Astrocyte of the hippocampus (primary cell): ENCODE data around the gene CLN6.
"Not testable (repeated sequence)": the region's sequence is repeated elsewhere in the genome, so short reads cannot be mapped to it uniquely, and the experiment has no call there.

Experiments
- DNase-seq: peaks from one replicate; pipeline ENCODE4 v3.0.0; 2011; ENCODE audit warnings: low read depth, low spot score

Gene CLN6

GRCh38 chr15:68224108-68224507 is 5.4 kb downstream of the CLN6 start:
- no peak for DNase-seq

- DNase-seq = no peak
These were observed 6.4 kb downstream of the CLN6 start for GRCh38 chr15:68223171-68223570.

- not testable (repeated sequence) for DNase-seq
These were observed 7.1 kb downstream of the CLN6 start for GRCh38 chr15:68222432-68222743.

- DNase-seq = not testable (repeated sequence)
These were observed 7.7 kb downstream of the CLN6 start for GRCh38 chr15:68221530-68222431.

- DNase-seq = no peak
These were observed 8.6 kb downstream of the CLN6 start for GRCh38 chr15:68220967-68221366.

GRCh38 chr15:68220489-68220888 is 9.0 kb downstream of the CLN6 start:
- DNase-seq = no peak

- DNase-seq = no peak
These were observed 10.4 kb downstream of the CLN6 start for GRCh38 chr15:68218847-68219798.

GRCh38 chr15:68218331-68218730 is 11.2 kb downstream of the CLN6 start:
- no peak for DNase-seq

GRCh38 chr15:68217341-68217740 is 12.2 kb downstream of the CLN6 start:
- no peak for DNase-seq

GRCh38 chr15:68214838-68215254 is 14.7 kb downstream of the CLN6 start:
- no peak for DNase-seq

- no peak for DNase-seq
These were observed 15.3 kb downstream of the CLN6 start for GRCh38 chr15:68213991-68214837.

- DNase-seq = not testable (repeated sequence)
These were observed 16.1 kb downstream of the CLN6 start for GRCh38 chr15:68213491-68213845.

- DNase-seq = no peak
These were observed 17.7 kb downstream of the CLN6 start for GRCh38 chr15:68211656-68212320.

GRCh38 chr15:68210821-68211655 is 18.5 kb downstream of the CLN6 start:
- peak; percentile 84 for DNase-seq

- no peak for DNase-seq
These were observed 19.1 kb downstream of the CLN6 start for GRCh38 chr15:68210409-68210756.

GRCh38 chr15:68209735-68210408 is 19.7 kb downstream of the CLN6 start:
- no peak for DNase-seq

- DNase-seq = no peak
These were observed 20.3 kb downstream of the CLN6 start for GRCh38 chr15:68209272-68209671.

GRCh38 chr15:68208636-68209240 is 20.8 kb downstream of the CLN6 start:
- no peak for DNase-seq

- DNase-seq = no peak
These were observed 21.4 kb downstream of the CLN6 start for GRCh38 chr15:68208136-68208535.
